K562 (cell line): ENCODE data around the gene ZMYND8. TPM values are rescaled to one million over a fixed set of nuclear protein-coding genes. Genes with fewer than 3 reads are reported as not detected.
A peak's percentile ranks its signal among the peaks of the same experiment; 100 is the strongest.

Experiments used
- BRD9 ChIP-seq: fragments of 450-650 bp; IDR thresholded peaks from 2 replicates; pipeline ENCODE4 v1.6.1; 2018; ENCODE audit warnings: low read depth; ENCODE audit not compliant: partially characterized antibody
- CBX3 ChIP-seq, 2 experiments: IDR thresholded peaks; 1 replicate in 1 of 2; 2 replicates in 1 of 2; pipeline ENCODE4 v1.6.1; 2012; ENCODE audit warnings: inconsistent platforms in 2 of 2, low read length in 2 of 2, borderline replicate concordance in 1 of 2, control low read depth in 1 of 2
- CBX8 ChIP-seq: fragments of 200-600 bp; sonication (generic); IDR thresholded peaks from 2 replicates; pipeline ENCODE4 v1.6.1; 2012; ENCODE audit warnings: borderline replicate concordance, mixed run types, low read depth, mild to moderate bottlenecking, moderate library complexity, mixed read lengths, low read length, control low read depth, inconsistent platforms; ENCODE audit not compliant: poor library complexity, severe bottlenecking; ENCODE audit errors: extremely low read depth
- FOS ChIP-seq: IDR thresholded peaks from 3 replicates; pipeline ENCODE4 v1.6.1; 2011; ENCODE audit not compliant: insufficient read length; ENCODE audit errors: extremely low read depth
- HSF4 ChIP-seq: fragments of 250-450 bp; sonication (Bioruptor Pico); IDR thresholded peaks from 2 replicates; pipeline ENCODE4 v2.1.2; 2022; ENCODE audit warnings: mild to moderate bottlenecking, moderate library complexity, borderline replicate concordance
- POLR3A ChIP-seq: IDR thresholded peaks from 2 replicates; pipeline ENCODE4 v1.6.1; 2011; ENCODE audit warnings: borderline replicate concordance, mild to moderate bottlenecking, moderate library complexity; ENCODE audit not compliant: insufficient read length, insufficient read depth; ENCODE audit errors: extremely low read depth
- RBBP5 ChIP-seq: fragments of 200-600 bp; sonication (generic); IDR thresholded peaks from 2 replicates; pipeline ENCODE4 v1.6.1; 2012; ENCODE audit warnings: borderline replicate concordance, mild to moderate bottlenecking, low read length, control low read depth, inconsistent platforms; ENCODE audit not compliant: insufficient read depth, poor library complexity, severe bottlenecking
- SETDB1 ChIP-seq: IDR thresholded peaks from one replicate; pipeline ENCODE4 v1.6.1; 2012; ENCODE audit warnings: low read length, control low read depth, inconsistent platforms
- TAF1 ChIP-seq: IDR thresholded peaks from 2 replicates; pipeline ENCODE4 v1.6.1; 2011; ENCODE audit warnings: mild to moderate bottlenecking, low read length, moderate library complexity; ENCODE audit not compliant: insufficient read depth, control insufficient read depth, severe bottlenecking; ENCODE audit errors: extremely low read depth
- TARDBP ChIP-seq: fragments of 450-650 bp; IDR thresholded peaks from 2 replicates; pipeline ENCODE4 v1.6.1; 2016
- TEAD2 ChIP-seq: fragments of 450-650 bp; IDR thresholded peaks from 2 replicates; pipeline ENCODE4 v1.6.1; 2016; ENCODE audit warnings: missing genetic modification characterization, control low read depth, missing compliant biosample characterization
- ZNF133 ChIP-seq: fragments of 250-450 bp; sonication (Bioruptor Pico); IDR thresholded peaks from 2 replicates; pipeline ENCODE4 v1.4.0; 2020; ENCODE audit warnings: mild to moderate bottlenecking
- ZNF583 ChIP-seq: fragments of 250-450 bp; sonication (Bioruptor Pico); IDR thresholded peaks from 2 replicates; pipeline ENCODE4 v1.4.0; 2020
- polyA plus RNA-seq, 8 experiments: library from polyadenylated mRNA; depleted of rRNA in 4 of 8; stranded (reverse) in 5 of 8; unstranded in 3 of 8; fragments of >200 nt; fragmentation: Nextera tagmentation in 2 of 8; fragmentation: Illumina TruSeq in 1 of 8; extraction: Ambion mirVana in 2 of 8; extraction: Trizol in 1 of 8; gene quantifications; 2 replicates each; pipeline versions ENCODE4 v1.2.1 to v1.2.3, GENCODE V29; 2011 to 2014; ENCODE audit warnings: inconsistent platforms in 1 of 8, missing spikeins in 1 of 8
- total RNA-seq, 7 experiments: library from RNA; depleted of rRNA in 6 of 7; stranded (reverse); fragments of >200 nt in 6 of 7; fragmentation: Illumina TruSeq in 2 of 7; extraction: Trizol in 2 of 7; gene quantifications; 2 replicates each; pipeline versions ENCODE4 v1.2.1 to v1.2.3, GENCODE V29; 2011 to 2021; ENCODE audit warnings: low replicate concordance in 1 of 7
- TF ChIP-seq, protein P1 (sequence below): fragments of 250-450 bp; sonication (Bioruptor Pico); IDR thresholded peaks from 2 replicates; pipeline ENCODE4 v1.8.0; 2022; ENCODE audit warnings: inconsistent platforms
- TF ChIP-seq, protein P2 (sequence below): sonication (generic); formaldehyde crosslinking; IDR thresholded peaks from 2 replicates; pipeline ENCODE4 v1.8.1; 2023; ENCODE audit warnings: mild to moderate bottlenecking, missing genetic modification reagents
- TF ChIP-seq, protein P3 (sequence below): fragments of 450-650 bp; IDR thresholded peaks from 2 replicates; pipeline ENCODE4 v1.6.1; 2016; ENCODE audit warnings: missing biosample characterization, missing genetic modification characterization
- TF ChIP-seq, protein P4 (sequence below): fragments of 250-450 bp; sonication (Bioruptor Pico); IDR thresholded peaks from 2 replicates; pipeline ENCODE4 v1.8.0; 2021; ENCODE audit warnings: borderline replicate concordance, mild to moderate bottlenecking, moderate library complexity; ENCODE audit not compliant: poor library complexity, severe bottlenecking
- TF ChIP-seq, protein P5 (sequence below): fragments of 450-650 bp; conservative IDR thresholded peaks from 2 replicates; pipeline ENCODE4 v1.6.1; 2016; ENCODE audit warnings: missing genetic modification characterization, low read depth, mild to moderate bottlenecking, missing compliant biosample characterization, moderate library complexity

ZMYND8 gene
- total and polyA plus RNA-seq, 9 of the 15 experiments (the other 6 are each of a cell fraction or from before 2014, with no cell fraction given), result 31.8 to 148 (median 71.9) TPM

DNA sequence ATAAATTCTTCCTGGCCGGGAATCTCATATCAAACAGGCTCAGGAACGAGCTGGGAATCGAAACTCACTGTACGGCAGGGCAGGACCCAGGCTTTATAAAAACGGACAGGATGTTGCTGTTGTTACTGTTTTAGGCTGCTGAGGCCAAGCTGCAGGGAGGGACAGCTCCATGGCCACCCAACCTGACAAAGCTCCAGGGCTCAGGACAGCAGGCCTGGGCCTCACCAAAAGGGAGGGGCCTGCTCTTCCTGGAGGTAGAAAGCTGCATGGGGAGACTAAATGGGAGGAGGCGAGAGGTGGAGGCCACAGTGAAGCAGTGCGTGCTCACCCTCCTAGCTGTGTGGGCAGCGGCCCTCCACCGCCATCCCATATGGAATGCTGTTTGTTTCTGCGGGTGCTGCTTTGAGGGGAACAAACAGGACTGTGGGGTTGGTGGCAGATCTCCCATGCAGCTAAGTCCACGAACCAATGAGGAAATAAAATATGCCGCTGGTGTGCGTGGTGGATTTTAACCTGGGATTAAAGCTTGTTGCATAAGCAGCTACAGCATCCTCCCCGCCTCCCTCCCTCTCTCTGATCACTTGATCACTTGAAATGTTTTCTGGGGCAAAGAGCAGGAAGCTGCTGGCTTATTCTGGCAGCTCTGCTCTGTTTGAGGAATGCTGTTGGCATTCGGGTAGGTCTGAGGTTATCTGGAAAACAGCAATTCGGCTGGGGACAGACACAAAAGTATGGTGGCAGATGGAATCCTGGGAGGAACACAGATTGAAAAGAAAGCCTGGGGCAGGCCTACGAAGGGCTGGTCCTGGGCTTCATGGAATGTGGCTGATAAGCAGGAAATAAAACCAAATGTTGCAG is 2.4 kb upstream of the ZMYND8 start (continued):
- no peak for TF ChIP-seq SETDB1
- peak; percentile 29; the same call in 1 of the 2 replicates for TF ChIP-seq ZNF583 (CRISPR knock-in tag)
- TF ChIP-seq, protein P1, sequence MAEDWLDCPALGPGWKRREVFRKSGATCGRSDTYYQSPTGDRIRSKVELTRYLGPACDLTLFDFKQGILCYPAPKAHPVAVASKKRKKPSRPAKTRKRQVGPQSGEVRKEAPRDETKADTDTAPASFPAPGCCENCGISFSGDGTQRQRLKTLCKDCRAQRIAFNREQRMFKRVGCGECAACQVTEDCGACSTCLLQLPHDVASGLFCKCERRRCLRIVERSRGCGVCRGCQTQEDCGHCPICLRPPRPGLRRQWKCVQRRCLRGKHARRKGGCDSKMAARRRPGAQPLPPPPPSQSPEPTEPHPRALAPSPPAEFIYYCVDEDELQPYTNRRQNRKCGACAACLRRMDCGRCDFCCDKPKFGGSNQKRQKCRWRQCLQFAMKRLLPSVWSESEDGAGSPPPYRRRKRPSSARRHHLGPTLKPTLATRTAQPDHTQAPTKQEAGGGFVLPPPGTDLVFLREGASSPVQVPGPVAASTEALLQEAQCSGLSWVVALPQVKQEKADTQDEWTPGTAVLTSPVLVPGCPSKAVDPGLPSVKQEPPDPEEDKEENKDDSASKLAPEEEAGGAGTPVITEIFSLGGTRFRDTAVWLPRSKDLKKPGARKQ (CRISPR knock-in tag), result no peak
- 0 out of 2 replicates have a peak, but pooled peaks have one; percentile 32 for TF ChIP-seq HSF4 (CRISPR knock-in tag)
- TF ChIP-seq, protein P2, sequence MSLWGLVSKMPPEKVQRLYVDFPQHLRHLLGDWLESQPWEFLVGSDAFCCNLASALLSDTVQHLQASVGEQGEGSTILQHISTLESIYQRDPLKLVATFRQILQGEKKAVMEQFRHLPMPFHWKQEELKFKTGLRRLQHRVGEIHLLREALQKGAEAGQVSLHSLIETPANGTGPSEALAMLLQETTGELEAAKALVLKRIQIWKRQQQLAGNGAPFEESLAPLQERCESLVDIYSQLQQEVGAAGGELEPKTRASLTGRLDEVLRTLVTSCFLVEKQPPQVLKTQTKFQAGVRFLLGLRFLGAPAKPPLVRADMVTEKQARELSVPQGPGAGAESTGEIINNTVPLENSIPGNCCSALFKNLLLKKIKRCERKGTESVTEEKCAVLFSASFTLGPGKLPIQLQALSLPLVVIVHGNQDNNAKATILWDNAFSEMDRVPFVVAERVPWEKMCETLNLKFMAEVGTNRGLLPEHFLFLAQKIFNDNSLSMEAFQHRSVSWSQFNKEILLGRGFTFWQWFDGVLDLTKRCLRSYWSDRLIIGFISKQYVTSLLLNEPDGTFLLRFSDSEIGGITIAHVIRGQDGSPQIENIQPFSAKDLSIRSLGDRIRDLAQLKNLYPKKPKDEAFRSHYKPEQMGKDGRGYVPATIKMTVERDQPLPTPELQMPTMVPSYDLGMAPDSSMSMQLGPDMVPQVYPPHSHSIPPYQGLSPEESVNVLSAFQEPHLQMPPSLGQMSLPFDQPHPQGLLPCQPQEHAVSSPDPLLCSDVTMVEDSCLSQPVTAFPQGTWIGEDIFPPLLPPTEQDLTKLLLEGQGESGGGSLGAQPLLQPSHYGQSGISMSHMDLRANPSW (CRISPR knock-in tag), result no peak
- TF ChIP-seq, protein P3, sequence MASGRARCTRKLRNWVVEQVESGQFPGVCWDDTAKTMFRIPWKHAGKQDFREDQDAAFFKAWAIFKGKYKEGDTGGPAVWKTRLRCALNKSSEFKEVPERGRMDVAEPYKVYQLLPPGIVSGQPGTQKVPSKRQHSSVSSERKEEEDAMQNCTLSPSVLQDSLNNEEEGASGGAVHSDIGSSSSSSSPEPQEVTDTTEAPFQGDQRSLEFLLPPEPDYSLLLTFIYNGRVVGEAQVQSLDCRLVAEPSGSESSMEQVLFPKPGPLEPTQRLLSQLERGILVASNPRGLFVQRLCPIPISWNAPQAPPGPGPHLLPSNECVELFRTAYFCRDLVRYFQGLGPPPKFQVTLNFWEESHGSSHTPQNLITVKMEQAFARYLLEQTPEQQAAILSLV (tag), result 0 out of 2 replicates have a peak, but pooled peaks have one; percentile 9
- peak; percentile 63 for TF ChIP-seq TAF1
- peak; percentile 61; the same call in 1 of the 2 replicates for TF ChIP-seq TARDBP
- no peak for TF ChIP-seq ZNF133 (CRISPR knock-in tag)
- peak in 1 of 2 experiments; percentile 25; a peak in 1 of 3 replicates for TF ChIP-seq CBX3 (IDR thresholded peaks at IDR 0.05; ENCODE audit: borderline replicate concordance in 1 of 2, low read length in 2 of 2)
- TF ChIP-seq CBX8, result no peak
- no peak for TF ChIP-seq FOS
- TF ChIP-seq TEAD2 (tag), result no peak; the same call in 1 of the 2 replicates
- TF ChIP-seq, protein P4, sequence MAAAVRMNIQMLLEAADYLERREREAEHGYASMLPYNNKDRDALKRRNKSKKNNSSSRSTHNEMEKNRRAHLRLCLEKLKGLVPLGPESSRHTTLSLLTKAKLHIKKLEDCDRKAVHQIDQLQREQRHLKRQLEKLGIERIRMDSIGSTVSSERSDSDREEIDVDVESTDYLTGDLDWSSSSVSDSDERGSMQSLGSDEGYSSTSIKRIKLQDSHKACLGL (CRISPR knock-in tag), result no peak
- TF ChIP-seq RBBP5, result peak; percentile 56
- peak; percentile 76 for TF ChIP-seq BRD9
- no peak for TF ChIP-seq POLR3A
- TF ChIP-seq, protein P5, sequence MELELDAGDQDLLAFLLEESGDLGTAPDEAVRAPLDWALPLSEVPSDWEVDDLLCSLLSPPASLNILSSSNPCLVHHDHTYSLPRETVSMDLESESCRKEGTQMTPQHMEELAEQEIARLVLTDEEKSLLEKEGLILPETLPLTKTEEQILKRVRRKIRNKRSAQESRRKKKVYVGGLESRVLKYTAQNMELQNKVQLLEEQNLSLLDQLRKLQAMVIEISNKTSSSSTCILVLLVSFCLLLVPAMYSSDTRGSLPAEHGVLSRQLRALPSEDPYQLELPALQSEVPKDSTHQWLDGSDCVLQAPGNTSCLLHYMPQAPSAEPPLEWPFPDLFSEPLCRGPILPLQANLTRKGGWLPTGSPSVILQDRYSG (tag), result 0 out of 2 replicates have a peak, but pooled peaks have one; percentile 49
